B cell (primary cell): ENCODE results near the gene SMIM45.
A peak's percentile ranks its signal among the peaks of the same experiment; 100 is the strongest.

Experiments
- ATAC-seq: fragments of 200-7000 bp; cut with Tn5 transposase; one replicate; pipeline ENCODE4 v1.10.0; 2021; ENCODE audit warnings: low read depth, mild to moderate bottlenecking, moderate number of reproducible peaks, moderate library complexity
- CTCF ChIA-PET: fragments of 350-600 bp; sonication (Branson Sonifier 250); formaldehyde crosslinking; loops from one replicate; lab custom pipeline; 2021; ENCODE audit warnings: antibody characterized with exemption, inconsistent platforms; lab: Charles Lee
- POLR2A ChIA-PET: fragments of 350-600 bp; sonication (Branson Sonifier 250); formaldehyde crosslinking; loops from one replicate; lab custom pipeline; 2021; ENCODE audit warnings: antibody characterized with exemption; lab: Charles Lee
- DNase-seq: peaks from one replicate; pipeline ENCODE4 v3.0.0; 2013
- H2AFZ ChIP-seq: 2 replicates; pipeline ENCODE4 v1.6.1; 2012; ENCODE audit warnings: mild to moderate bottlenecking, low read depth, low read length; ENCODE audit not compliant: insufficient read depth, poor library complexity, severe bottlenecking
- H3K27ac ChIP-seq, 2 donors: 1 replicate in 1 of 2; 2 replicates in 1 of 2; pipeline ENCODE4 v1.5.1; 2012 to 2013; ENCODE audit warnings: low read length in 2 of 2, mild to moderate bottlenecking in 2 of 2, moderate library complexity in 1 of 2
- H3K27me3 ChIP-seq, 4 experiments: fragments of 200-600 bp in 1 of 4; sonication (generic) in 1 of 4; replicated peaks in 1 of 4; 1 replicate in 2 of 4; 2 replicates in 2 of 4; pipeline versions ENCODE4 v1.6.1 to v1.7.0; 2013 to 2016; ENCODE audit warnings: low read length in 3 of 4, mild to moderate bottlenecking in 2 of 4, mixed read lengths in 1 of 4, moderate library complexity in 1 of 4; ENCODE audit not compliant: insufficient read depth in 4 of 4, control insufficient read depth in 3 of 4; ENCODE audit errors: control extremely low read depth in 1 of 4
- H3K36me3 ChIP-seq, 2 experiments: replicated peaks in 1 of 2; 1 replicate in 1 of 2; 2 replicates in 1 of 2; pipeline versions ENCODE4 v1.6.1 to v1.7.1; 2013; ENCODE audit warnings: low read length in 1 of 2; ENCODE audit not compliant: insufficient read depth in 2 of 2, control insufficient read depth in 1 of 2; ENCODE audit errors: control extremely low read depth in 1 of 2, extremely low read depth in 1 of 2
- H3K4me1 ChIP-seq, 2 donors: fragments of 200-600 bp in 1 of 2; sonication (generic) in 1 of 2; 1 replicate in 1 of 2; 2 replicates in 1 of 2; pipeline versions ENCODE4 v1.5.1 to v1.6.1; 2013 to 2017; ENCODE audit warnings: low read length in 2 of 2; ENCODE audit not compliant: control insufficient read depth in 2 of 2, insufficient read depth in 2 of 2
- H3K4me2 ChIP-seq: replicated peaks from 2 replicates; pipeline ENCODE3; 2012; ENCODE audit warnings: mild to moderate bottlenecking, low read depth, low read length; ENCODE audit not compliant: poor library complexity, severe bottlenecking
- H3K4me3 ChIP-seq, 5 experiments: fragments of 200-600 bp in 1 of 5; sonication (generic) in 1 of 5; 1 replicate in 3 of 5; 2 replicates in 2 of 5; pipeline versions ENCODE4 v1.5.1 to v1.7.0; 2011 to 2016; ENCODE audit warnings: low read length in 4 of 5, mild to moderate bottlenecking in 4 of 5, low read depth in 2 of 5, control low read depth in 1 of 5, moderate library complexity in 1 of 5; ENCODE audit not compliant: insufficient read depth in 1 of 5; ENCODE audit errors: control extremely low read depth in 1 of 5, extremely low read depth in 1 of 5
- H3K79me2 ChIP-seq: fragments of 200-600 bp; sonication (generic); one replicate; pipeline ENCODE4 v1.6.0; 2016; ENCODE audit warnings: low read length; ENCODE audit not compliant: control insufficient read depth, insufficient read depth
- H3K9ac ChIP-seq: fragments of 200-600 bp; sonication (generic); 2 replicates; pipeline ENCODE4 v1.6.1; 2017; ENCODE audit warnings: mild to moderate bottlenecking, low read length, moderate library complexity
- H3K9me3 ChIP-seq, 3 donors: one replicate each; pipeline versions ENCODE4 v1.6.1 to v1.7.1; 2013; ENCODE audit warnings: low read length in 2 of 3; ENCODE audit not compliant: control insufficient read depth in 2 of 3, insufficient read depth in 1 of 3; ENCODE audit errors: control extremely low read depth in 1 of 3
- H4K20me1 ChIP-seq: 2 replicates; pipeline ENCODE4 v1.6.0; 2012; ENCODE audit warnings: mild to moderate bottlenecking, low read length; ENCODE audit not compliant: insufficient read depth, control insufficient read depth, poor library complexity, severe bottlenecking
- H3K27ac Mint-ChIP-seq: one replicate; pipeline ENCODE4 v1.8.0; 2021; ENCODE audit warnings: mixed read lengths
- H3K27me3 Mint-ChIP-seq: one replicate; pipeline ENCODE4 v1.8.0; 2021; ENCODE audit warnings: mixed read lengths
- H3K4me1 Mint-ChIP-seq: one replicate; pipeline ENCODE4 v1.8.0; 2021; ENCODE audit warnings: mixed read lengths
- H3K4me3 Mint-ChIP-seq: one replicate; pipeline ENCODE4 v1.8.0; 2021; ENCODE audit warnings: mixed read lengths
- H3K9me3 Mint-ChIP-seq: one replicate; pipeline ENCODE4 v1.8.0; 2022; ENCODE audit warnings: mixed read lengths; ENCODE audit not compliant: insufficient read depth
- EZH2 ChIP-seq: IDR thresholded peaks from 2 replicates; pipeline ENCODE4 v1.6.1; 2012; ENCODE audit warnings: borderline replicate concordance, low read depth, mild to moderate bottlenecking, moderate library complexity, low read length; ENCODE audit not compliant: insufficient read depth, poor library complexity, severe bottlenecking
- WGBS: methylation state at CpG from one replicate; pipeline ENCODE4 v1.1.5; 2013; ENCODE audit warnings: missing lambda C conversion rate; ENCODE audit not compliant: insufficient coverage; 5-methylcytosine and 5-hydroxymethylcytosine counted together
- intact Hi-C: fragments of 100-400 bp; cut with micrococcal nuclease; formaldehyde crosslinking; loops from one replicate; pipeline ENCODE4 v1.10.0; 2022
- TF ChIP-seq, protein P1 (sequence below): fragments of 200-600 bp; IDR thresholded peaks from one replicate; pipeline ENCODE4 v1.8.0; 2022; ENCODE audit warnings: antibody characterized with exemption, mild to moderate bottlenecking

Gene SMIM45

DNA sequence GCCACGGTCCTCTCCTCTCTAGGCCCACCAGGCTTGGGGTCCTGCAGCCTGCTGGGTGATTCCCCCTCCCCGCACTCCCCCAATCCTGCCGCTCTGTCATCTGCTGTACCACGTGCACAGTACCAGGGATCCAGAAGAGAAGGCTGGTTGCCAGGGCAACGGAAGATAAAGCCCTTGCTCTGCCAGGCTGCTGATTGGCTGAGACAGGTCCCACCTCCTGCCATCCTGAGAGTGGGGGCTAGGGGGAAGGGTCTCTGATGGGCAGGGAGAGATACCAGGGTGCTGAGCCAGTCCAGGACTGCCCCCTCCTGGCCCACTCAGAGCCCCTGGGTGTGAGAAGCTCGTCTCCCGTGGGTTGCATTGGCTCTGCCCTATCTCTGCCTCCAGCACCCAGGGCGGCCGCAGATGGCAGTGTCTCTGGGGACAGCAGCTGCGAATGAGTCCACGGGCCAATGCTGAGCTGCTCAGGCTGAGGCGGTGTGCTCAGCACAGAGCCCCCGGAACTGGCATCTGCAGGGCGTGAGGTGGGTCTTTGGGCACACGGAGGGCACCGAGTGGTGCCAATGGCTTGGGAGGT lies at the start of gene SMIM45:
Gene SMIM45, plus strand, starts transcription at position 253 of the 577 bp plus-strand sequence.
- no peaks in the 10 kb centered on the region for H3K27me3 ChIP-seq
- H3K27ac ChIP-seq: no peak within 1 kb of the TSS
- Mint-ChIP-seq H3K4me3 (peak within 1 kb of the TSS; percentile 32), H3K27ac (peak within 1 kb of the TSS; percentile 51), H3K4me1 (peaks cover 48% of the 10 kb centered on the region), H3K27me3 (no peaks in the 10 kb centered on the region), H3K9me3 (no peaks in the 10 kb centered on the region)
- ATAC-seq (peak; percentile 92), DNase-seq (peak; percentile 79)
- H3K9me3 ChIP-seq: no peaks in the 10 kb centered on the region
- POLR2A ChIA-PET: interaction anchor here (0.6 to 1.9 kb wide), 5 partner anchors 11 to 119 kb away, joined by 3 to 9 read pairs (median 4); partner anchors contain the start of genes SREBF2 and WBP2NL
- H2AFZ ChIP-seq: no peak within 1 kb of the TSS
- no peak within 1 kb of the TSS for H3K9ac ChIP-seq
- WGBS: 32% methylated on average over 13 of the region's 16 CpGs
- H3K4me2 ChIP-seq: peak within 1 kb of the TSS; percentile 46
- intact Hi-C loops: no loop called here
- no peaks in the 10 kb centered on the region for H4K20me1 ChIP-seq
- peaks cover 18 to 48% of the 10 kb centered on the region in 2 donors for H3K4me1 ChIP-seq
- CTCF ChIA-PET: interaction anchor here (0.7 to 6.1 kb wide), 9 partner anchors 8 to 486 kb away, joined by 3 to 53 read pairs (median 4); partner anchors contain the start of gene MEI1
- TF ChIP-seq, protein P1, sequence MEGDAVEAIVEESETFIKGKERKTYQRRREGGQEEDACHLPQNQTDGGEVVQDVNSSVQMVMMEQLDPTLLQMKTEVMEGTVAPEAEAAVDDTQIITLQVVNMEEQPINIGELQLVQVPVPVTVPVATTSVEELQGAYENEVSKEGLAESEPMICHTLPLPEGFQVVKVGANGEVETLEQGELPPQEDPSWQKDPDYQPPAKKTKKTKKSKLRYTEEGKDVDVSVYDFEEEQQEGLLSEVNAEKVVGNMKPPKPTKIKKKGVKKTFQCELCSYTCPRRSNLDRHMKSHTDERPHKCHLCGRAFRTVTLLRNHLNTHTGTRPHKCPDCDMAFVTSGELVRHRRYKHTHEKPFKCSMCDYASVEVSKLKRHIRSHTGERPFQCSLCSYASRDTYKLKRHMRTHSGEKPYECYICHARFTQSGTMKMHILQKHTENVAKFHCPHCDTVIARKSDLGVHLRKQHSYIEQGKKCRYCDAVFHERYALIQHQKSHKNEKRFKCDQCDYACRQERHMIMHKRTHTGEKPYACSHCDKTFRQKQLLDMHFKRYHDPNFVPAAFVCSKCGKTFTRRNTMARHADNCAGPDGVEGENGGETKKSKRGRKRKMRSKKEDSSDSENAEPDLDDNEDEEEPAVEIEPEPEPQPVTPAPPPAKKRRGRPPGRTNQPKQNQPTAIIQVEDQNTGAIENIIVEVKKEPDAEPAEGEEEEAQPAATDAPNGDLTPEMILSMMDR: peak; percentile 30
- TF ChIP-seq EZH2: no peak
- no peaks in the 10 kb centered on the region for H3K36me3 ChIP-seq
- H3K4me3 ChIP-seq: no peak within 1 kb of the TSS
- no peaks in the 10 kb centered on the region for H3K79me2 ChIP-seq

DNA sequence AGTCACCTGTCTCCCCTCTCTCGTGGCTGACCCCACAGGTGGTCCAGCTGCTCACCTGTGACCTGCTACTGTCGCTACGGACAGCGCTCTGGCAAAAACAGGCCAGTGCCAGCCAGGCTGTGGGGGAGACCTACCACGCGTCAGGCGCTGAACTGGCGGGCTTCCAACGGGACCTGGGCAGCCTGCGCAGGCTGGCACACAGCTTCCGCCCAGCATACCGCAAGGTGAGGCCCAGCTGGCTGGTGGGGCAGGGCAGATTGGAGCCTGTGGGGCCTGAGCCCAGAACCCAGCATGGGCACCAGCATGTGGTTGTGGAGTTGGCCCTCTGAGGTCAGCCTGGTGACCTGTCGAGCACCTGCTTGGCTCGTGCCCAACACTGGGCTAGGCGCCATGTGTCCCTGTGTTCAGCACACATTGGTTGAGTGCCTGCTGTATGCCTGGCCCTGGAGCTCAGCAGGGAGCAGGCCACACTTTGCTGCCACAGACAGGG lies 49.0 kb upstream of the SMIM45 start:
- Histone ChIP-seq H3K9me3 (no peaks in the 10 kb centered on the region), H3K9ac (no peak overlapping the region), H3K4me2 (no peak overlapping the region), H3K4me1 (peaks cover 2 to 4% of the 10 kb centered on the region in 2 donors), H3K36me3 (peaks cover 0 to 81% of the 10 kb centered on the region in 2 experiments), H4K20me1 (peaks cover 9% of the 10 kb centered on the region), H3K27ac (no peak overlapping the region), H3K27me3 (no peaks in the 10 kb centered on the region), H3K79me2 (no peaks in the 10 kb centered on the region), H2AFZ (no peak overlapping the region), H3K4me3 (no peak overlapping the region)
- Mint-ChIP-seq H3K4me3 (no peak overlapping the region), H3K27me3 (no peaks in the 10 kb centered on the region), H3K27ac (peak overlapping the region; percentile 10), H3K9me3 (no peaks in the 10 kb centered on the region), H3K4me1 (peaks cover 6% of the 10 kb centered on the region)
- ChIA-PET POLR2A (interaction anchor here (1.0 kb wide), 1 partner anchor 11 kb away, joined by 3 read pairs; no protein-coding TSS in a partner anchor), CTCF (interaction anchor here (1.1 kb wide), 1 partner anchor 38 kb away, joined by 4 read pairs; no protein-coding TSS in a partner anchor)
- ATAC-seq: no peak
- intact Hi-C loops: no loop called here
- DNase-seq: no peak
- 95% methylated on average over 15 of the region's 15 CpGs for WGBS
- TF ChIP-seq, protein P1: no peak
- TF ChIP-seq EZH2: no peak
